ENCODE data around the gene RALGPS2. TPM values are rescaled to one million over a fixed set of nuclear protein-coding genes. Genes with fewer than 3 reads are reported as not detected.

The RALGPS2 gene
- total and polyA plus RNA-seq, 2 of the 13 experiments (the other 11 are each of a cell fraction or from before 2014, with no cell fraction given): 15.6 to 36.0 TPM

GRCh38 chr1:178702146-178702545 is 22.9 kb upstream of the RALGPS2 start:
- CTCF ChIA-PET (ENCODE audit: low intra/inter-chr PET ratio, low total read pairs): no interaction called here

GRCh38 chr1:178704833-178705232 is 20.2 kb upstream of the RALGPS2 start:
- ATAC-seq (no peak), DNase-seq (ENCODE audit: low spot score) (no peak), FAIRE-seq (no peak)
- CTCF ChIA-PET (ENCODE audit: low intra/inter-chr PET ratio, low total read pairs): no interaction called here
- 0% methylated on average over 1 of the region's 1 CpG for WGBS (ENCODE audit: low lambda C conversion rate)
- no peak overlapping the region for H2AFZ ChIP-seq (ENCODE audit: low read length)
- no peaks in the 10 kb centered on the region for H3K36me3 ChIP-seq (replicated peaks in 1 of 2; ENCODE audit: control insufficient read depth in 1 of 2, insufficient read depth in 2 of 2, low read length in 2 of 2)
- H3K79me2 ChIP-seq (ENCODE audit: insufficient read depth, low read length): no peaks in the 10 kb centered on the region
- H3K4me1 ChIP-seq (ENCODE audit: insufficient read depth, low read length): 0 out of 2 replicates have a peak, but pooled peaks cover 7% of the 10 kb centered on the region
- no peaks in the 10 kb centered on the region for H3K9me3 ChIP-seq (ENCODE audit: low read length)
- H3K9ac ChIP-seq (ENCODE audit: insufficient read depth, low read depth, low read length): no peak overlapping the region
- no peak overlapping the region for H3K27ac ChIP-seq (ENCODE audit: extremely low read length, insufficient read depth, low read length)
- intact Hi-C loops (cut with micrococcal nuclease; ENCODE audit: unreplicated experiment): no loop called here
- in situ Hi-C loops (cut with HindIII; ENCODE audit: extremely low pct_ligation_motif_present, low pct_unique_long_range_greater_than_20kb): no loop called here
- no peak overlapping the region for H3K4me3 ChIP-seq (replicated peaks in 1 of 3; ENCODE audit: insufficient read depth in 1 of 3, low read depth in 2 of 3, low read length in 3 of 3)
- H3K27me3 ChIP-seq (ENCODE audit: control insufficient read depth in 1 of 2, insufficient read depth in 2 of 2, low read length in 2 of 2): no peaks in the 10 kb centered on the region; a peak in 1 of 5 replicates
- H3K4me2 ChIP-seq (ENCODE audit: low read depth, low read length): no peak overlapping the region
- POLR2A ChIA-PET: no interaction called here
- no TSS peak for BruUV-seq (replicated peaks)
- no peaks in the 10 kb centered on the region for H4K20me1 ChIP-seq (ENCODE audit: insufficient read depth, low read length)
- TF ChIP-seq TFDP2 (CRISPR knock-in tag; IDR thresholded peaks at IDR 0.05): no peak
- no peak for TF ChIP-seq TFAP4 (IDR thresholded peaks at IDR 0.05; ENCODE audit: borderline replicate concordance, low read depth)
- no peak for TF ChIP-seq KDM6A (CRISPR knock-in tag; IDR thresholded peaks at IDR 0.05; ENCODE audit: low read depth)
- no peak for TF ChIP-seq MXI1 (IDR thresholded peaks at IDR 0.05; ENCODE audit: borderline replicate concordance, low read depth, low read length)
- TF ChIP-seq GFI1 (CRISPR knock-in tag; IDR thresholded peaks at IDR 0.05; ENCODE audit: borderline replicate concordance): no peak
- TF ChIP-seq PAXIP1 (CRISPR knock-in tag; conservative IDR thresholded peaks at IDR 0.05): no peak
- TF ChIP-seq ZNF18 (CRISPR knock-in tag; IDR thresholded peaks at IDR 0.05; ENCODE audit: insufficient replicate concordance): no peak
- TF ChIP-seq ETV5 (CRISPR knock-in tag; IDR thresholded peaks at IDR 0.05; ENCODE audit: borderline replicate concordance): no peak

More at GRCh38 chr1:178702146-178702545, 22.9 kb upstream of the RALGPS2 start:
- Histone ChIP-seq H3K27ac (ENCODE audit: extremely low read length, insufficient read depth, low read length) (no peak overlapping the region), H3K36me3 (replicated peaks in 1 of 2; ENCODE audit: control insufficient read depth in 1 of 2, insufficient read depth in 2 of 2, low read length in 2 of 2) (no peaks in the 10 kb centered on the region), H3K79me2 (ENCODE audit: insufficient read depth, low read length) (no peaks in the 10 kb centered on the region), H3K27me3 (ENCODE audit: control insufficient read depth in 1 of 2, insufficient read depth in 2 of 2, low read length in 2 of 2) (no peaks in the 10 kb centered on the region), H2AFZ (ENCODE audit: low read length) (no peak overlapping the region), H3K4me3 (replicated peaks in 1 of 3; ENCODE audit: insufficient read depth in 1 of 3, low read depth in 2 of 3, low read length in 3 of 3) (no peak overlapping the region), H3K9me3 (ENCODE audit: low read length) (no peaks in the 10 kb centered on the region), H3K4me2 (ENCODE audit: low read depth, low read length) (no peak overlapping the region), H4K20me1 (ENCODE audit: insufficient read depth, low read length) (no peaks in the 10 kb centered on the region), H3K9ac (ENCODE audit: insufficient read depth, low read depth, low read length) (no peak overlapping the region), H3K4me1 (ENCODE audit: insufficient read depth, low read length) (0 out of 2 replicates have a peak, but pooled peaks cover 7% of the 10 kb centered on the region)
- POLR2A ChIA-PET: no interaction called here
- in situ Hi-C loops (cut with HindIII; ENCODE audit: extremely low pct_ligation_motif_present, low pct_unique_long_range_greater_than_20kb) (no loop called here), intact Hi-C loops (cut with micrococcal nuclease; ENCODE audit: unreplicated experiment) (no loop called here)
- WGBS (ENCODE audit: low lambda C conversion rate): 7% methylated on average over 2 of the region's 2 CpGs
- ATAC-seq (no peak), FAIRE-seq (no peak), DNase-seq (ENCODE audit: low spot score) (no peak)
- TF ChIP-seq LCORL (IDR thresholded peaks at IDR 0.05): no peak
- TF ChIP-seq LCORL (CRISPR knock-in tag; IDR thresholded peaks at IDR 0.05): 0 out of 2 replicates have a peak, but pooled peaks have one; percentile 21
- 0 out of 2 replicates have a peak, but pooled peaks have one; percentile 15 for TF ChIP-seq CEBPG (CRISPR knock-in tag; IDR thresholded peaks at IDR 0.05)
- TF ChIP-seq ZNF891 (CRISPR knock-in tag; IDR thresholded peaks at IDR 0.05): no peak
- no TSS peak for BruUV-seq (replicated peaks)

Data from HepG2 (cell line).